Motor neuron (in vitro differentiated cells): Measurements from ENCODE around the gene GARIN3. TPM values are rescaled to one million over a fixed set of nuclear protein-coding genes. Genes with fewer than 3 reads are reported as not detected.
"Not testable (repeated sequence)": the region's sequence is repeated elsewhere in the genome, so short reads cannot be mapped to it uniquely, and the experiment has no call there.

Source experiments
- ATAC-seq, 8 experiments: fragments of 200-7000 bp; cut with Tn5 transposase; replicated peaks in 6 of 8; 2 replicates each; pipeline ENCODE4 v1.8.0; 2021; ENCODE audit warnings: mild to moderate bottlenecking in 8 of 8, moderate library complexity in 8 of 8
- H3K27ac ChIP-seq, 2 donors: fragments of 250-450 bp; sonication (Bioruptor Pico); 2 replicates each; pipeline ENCODE4 v1.9.0; 2021; ENCODE audit warnings: antibody characterized with exemption in 2 of 2, mild to moderate bottlenecking in 2 of 2, moderate library complexity in 1 of 2
- H3K4me1 ChIP-seq, 2 donors: fragments of 250-450 bp; sonication (Bioruptor Pico); replicated peaks in 1 of 2; 2 replicates each; pipeline ENCODE4 v1.6.1; 2021; ENCODE audit warnings: antibody characterized with exemption in 2 of 2, mild to moderate bottlenecking in 2 of 2, moderate library complexity in 1 of 2
- H3K4me3 ChIP-seq, 5 donors: fragments of 250-450 bp; sonication (Bioruptor Pico); 2 replicates each; pipeline ENCODE4 v1.9.0; 2021; ENCODE audit warnings: antibody characterized with exemption in 5 of 5, mild to moderate bottlenecking in 5 of 5, moderate library complexity in 4 of 5
- WGBS, 10 experiments: fragments of 450-650 bp; shearing (Covaris generic); methylation state at CpG; one replicate each; pipeline ENCODE4 v1.0.0; 2022; 5-methylcytosine and 5-hydroxymethylcytosine counted together
- in situ Hi-C, 9 experiments: fragments of 400-800 bp; cut with MboI; loops; one replicate each; pipeline ENCODE4 v1.15.0; 2021; ENCODE audit warnings: low sequenced_read_pairs in 9 of 9, low pct_unique_long_range_greater_than_20kb in 2 of 9; ENCODE audit not compliant: unreplicated experiment in 9 of 9
- total RNA-seq, 8 experiments: library from RNA; unstranded; fragments of 300-600 nt; gene quantifications; 2 replicates each; pipeline versions ENCODE4 v1.2.3 to v1.2.4, GENCODE V29; 2022

The GARIN3 gene
- total RNA-seq, 8 experiments from 2014 or later = 0.14 to 0.54 (median 0.31) TPM; not detected in 4

DNA sequence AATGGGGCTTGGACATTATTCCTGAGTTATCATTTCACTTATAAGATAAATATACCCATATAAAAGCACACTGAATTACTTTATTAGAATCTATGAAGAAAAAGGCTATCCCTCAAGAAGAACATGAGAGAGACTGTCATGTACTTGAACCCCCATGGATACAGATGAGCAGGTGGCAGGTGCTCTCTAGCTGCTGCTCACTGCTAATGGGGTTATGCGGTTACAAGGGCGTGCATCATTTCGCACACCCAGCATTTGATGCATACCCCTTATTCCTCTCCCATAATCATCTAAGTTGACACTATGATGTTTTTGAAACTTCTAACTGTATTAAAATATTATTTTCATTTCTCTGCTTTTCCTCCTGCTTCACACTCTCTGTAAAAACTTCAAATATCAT is 31.0 kb upstream of the GARIN3 start:
- 20 to 100% (median 86%) methylated on average over 1 to 3 of the region's 3 CpGs; no CpG with 5 or more reads in 1 of the 10 experiments for WGBS, 10 experiments
- Histone ChIP-seq H3K4me1 (no peaks in the 10 kb centered on the region), H3K4me3 (no peak overlapping the region), H3K27ac (no peak overlapping the region)
- in situ Hi-C loops = no loop called here
- no peak for ATAC-seq

DNA sequence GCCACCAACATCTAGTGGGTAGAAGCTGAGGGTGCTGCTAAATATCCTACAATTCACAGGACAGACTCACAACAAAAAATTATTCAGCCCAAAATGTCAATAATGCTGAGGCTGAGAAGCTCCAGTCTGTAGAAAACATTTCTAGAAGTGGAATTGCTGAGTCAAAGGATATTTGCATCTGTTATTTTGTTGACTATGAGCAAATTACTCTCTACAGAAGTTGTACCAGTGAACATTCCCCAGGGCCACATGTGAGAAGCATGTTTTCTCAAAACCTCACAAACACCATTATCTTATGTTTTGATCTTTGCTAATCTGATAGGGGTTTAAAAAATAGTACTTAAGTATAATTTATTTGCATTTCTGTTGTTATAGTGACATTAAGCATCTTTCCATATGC is 30.0 kb upstream of the GARIN3 start:
- ATAC-seq = peak in 3 of 8 experiments; percentile 16 to 70 (median 62)
- in situ Hi-C loops = no loop called here
- no peak overlapping the region for H3K4me3 ChIP-seq
- no peaks in the 10 kb centered on the region for H3K4me1 ChIP-seq
- no peak overlapping the region for H3K27ac ChIP-seq

DNA sequence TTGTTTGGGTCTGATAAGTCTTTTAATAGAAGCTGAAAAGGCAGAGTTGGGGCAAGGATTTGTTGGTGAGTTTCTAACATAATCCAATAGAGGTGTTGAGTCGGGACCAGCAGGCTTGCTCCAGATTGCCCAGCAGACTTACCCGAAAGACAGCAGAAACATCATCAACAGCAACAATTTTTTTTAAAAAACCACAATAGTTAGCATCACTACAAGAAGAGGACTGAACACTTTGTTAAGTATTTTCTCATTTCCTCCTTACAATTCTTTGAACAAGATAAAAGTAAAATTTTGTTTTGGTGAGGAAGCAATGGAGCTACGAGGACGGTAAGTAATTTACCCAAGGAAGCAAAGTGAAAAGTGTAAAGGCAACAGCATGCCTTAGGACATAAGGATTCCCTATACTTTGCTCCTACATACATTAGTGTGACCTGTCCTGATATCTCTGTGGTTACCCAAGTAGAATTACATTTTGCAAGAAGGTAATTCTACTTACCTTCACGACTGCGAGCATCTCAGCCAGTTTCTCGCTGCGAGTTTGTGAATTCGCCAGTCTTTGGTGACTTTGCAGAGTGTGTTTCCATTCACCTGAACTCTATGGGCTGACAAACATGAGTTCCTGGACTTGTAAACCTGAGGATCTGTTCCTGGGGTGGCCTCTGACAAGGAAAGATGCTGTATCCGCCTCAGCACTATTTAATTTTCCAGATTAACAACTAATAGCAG is 27.8 kb upstream of the GARIN3 start:
- in situ Hi-C loops = no loop called here
- Histone ChIP-seq H3K4me1 (no peaks in the 10 kb centered on the region), H3K4me3 (no peak overlapping the region), H3K27ac (no peak overlapping the region)
- ATAC-seq = no peak
- 26 to 97% (median 84%) methylated on average over 4 to 10 of the region's 10 CpGs; no CpG with 5 or more reads in 1 of the 10 experiments for WGBS, 10 experiments

DNA sequence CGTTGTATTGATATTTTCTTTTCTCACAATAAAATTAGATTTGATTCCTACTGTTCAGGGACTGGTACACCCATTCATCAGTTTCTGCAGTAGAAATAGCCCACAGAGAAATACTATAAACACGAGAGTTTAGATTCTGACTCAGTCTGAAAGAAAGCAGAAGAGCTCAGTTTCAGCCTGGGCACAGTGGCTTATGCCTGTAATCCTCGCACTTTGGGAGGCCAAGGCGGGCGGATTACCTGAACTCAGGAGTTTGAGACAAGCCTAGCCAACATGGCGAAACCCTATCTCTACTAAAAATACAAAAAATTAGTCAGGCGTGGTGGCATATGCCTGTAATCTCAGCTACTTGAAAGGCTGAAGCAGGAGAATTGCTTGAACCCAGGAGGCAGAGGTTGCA is 23.2 kb upstream of the GARIN3 start:
- in situ Hi-C loops = no loop called here
- no peak overlapping the region for H3K4me3 ChIP-seq
- 6 to 100% (median 80%) methylated on average over 1 to 7 of the region's 7 CpGs; no CpG with 5 or more reads in 1 of the 10 experiments for WGBS, 10 experiments
- ATAC-seq = no peak
- no peaks in the 10 kb centered on the region for H3K4me1 ChIP-seq
- no peak overlapping the region for H3K27ac ChIP-seq

DNA sequence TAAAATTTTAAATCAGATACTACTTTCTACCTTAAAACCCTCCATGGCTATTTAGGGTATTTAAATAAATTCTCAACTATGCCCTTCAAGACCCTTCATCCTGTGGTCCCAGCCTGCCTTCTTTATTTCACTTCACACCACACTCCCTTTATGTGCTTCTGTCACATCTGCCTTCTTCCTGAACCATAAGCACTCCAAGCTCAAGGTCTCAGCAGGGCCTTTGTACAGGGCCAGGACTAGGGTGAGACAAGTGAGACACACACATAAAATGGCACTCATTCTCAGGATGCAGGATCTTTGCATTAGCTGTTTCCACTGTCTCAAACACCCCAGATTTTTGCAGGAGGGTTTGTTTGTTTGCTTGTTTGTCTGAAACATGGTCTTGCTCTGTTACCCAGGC is 22.2 kb upstream of the GARIN3 start:
- Histone ChIP-seq H3K4me1 (no peaks in the 10 kb centered on the region), H3K4me3 (no peak overlapping the region), H3K27ac (no peak overlapping the region)
- in situ Hi-C loops = no loop called here
- ATAC-seq = no peak

DNA sequence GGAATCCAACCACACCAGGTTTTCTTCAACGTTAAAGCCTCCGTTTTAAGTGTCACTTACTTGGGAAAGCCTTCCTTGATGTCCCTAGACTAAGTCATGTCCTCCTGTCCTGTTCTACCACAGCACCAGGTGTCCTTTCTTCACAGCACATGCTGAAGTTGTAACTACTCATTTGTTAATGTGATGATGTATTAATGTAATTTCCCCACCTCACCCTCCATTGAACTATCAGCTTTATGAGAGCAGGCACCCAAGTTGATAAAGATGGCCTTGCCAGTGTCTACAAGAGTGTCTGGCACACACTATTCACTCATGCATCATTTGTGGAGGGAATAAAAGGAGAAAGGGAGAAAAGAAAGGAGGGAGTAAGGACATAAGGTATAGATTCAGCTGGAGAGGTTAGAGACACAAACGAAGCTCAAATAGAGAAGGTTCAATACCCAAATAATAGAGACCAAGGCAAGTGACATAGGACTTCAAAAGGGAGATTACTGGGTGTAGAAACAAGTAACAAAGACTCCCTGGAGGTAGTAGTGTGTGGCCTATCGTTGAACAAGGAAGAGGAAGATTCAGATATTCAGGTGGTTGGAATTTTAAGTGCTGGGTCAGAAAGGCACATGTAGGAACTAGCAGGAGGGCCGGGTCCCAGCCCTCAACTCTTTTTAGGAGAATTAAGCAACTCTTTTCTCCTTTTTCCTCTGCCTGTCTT is 21.1 kb upstream of the GARIN3 start:
- no peak overlapping the region for H3K27ac ChIP-seq
- H3K4me3 ChIP-seq = no peak overlapping the region
- in situ Hi-C loops = no loop called here
- no peaks in the 10 kb centered on the region for H3K4me1 ChIP-seq
- WGBS, 10 experiments = 0 to 69% (median 26%) methylated on average over 1 to 5 of the region's 5 CpGs
- no peak for ATAC-seq

DNA sequence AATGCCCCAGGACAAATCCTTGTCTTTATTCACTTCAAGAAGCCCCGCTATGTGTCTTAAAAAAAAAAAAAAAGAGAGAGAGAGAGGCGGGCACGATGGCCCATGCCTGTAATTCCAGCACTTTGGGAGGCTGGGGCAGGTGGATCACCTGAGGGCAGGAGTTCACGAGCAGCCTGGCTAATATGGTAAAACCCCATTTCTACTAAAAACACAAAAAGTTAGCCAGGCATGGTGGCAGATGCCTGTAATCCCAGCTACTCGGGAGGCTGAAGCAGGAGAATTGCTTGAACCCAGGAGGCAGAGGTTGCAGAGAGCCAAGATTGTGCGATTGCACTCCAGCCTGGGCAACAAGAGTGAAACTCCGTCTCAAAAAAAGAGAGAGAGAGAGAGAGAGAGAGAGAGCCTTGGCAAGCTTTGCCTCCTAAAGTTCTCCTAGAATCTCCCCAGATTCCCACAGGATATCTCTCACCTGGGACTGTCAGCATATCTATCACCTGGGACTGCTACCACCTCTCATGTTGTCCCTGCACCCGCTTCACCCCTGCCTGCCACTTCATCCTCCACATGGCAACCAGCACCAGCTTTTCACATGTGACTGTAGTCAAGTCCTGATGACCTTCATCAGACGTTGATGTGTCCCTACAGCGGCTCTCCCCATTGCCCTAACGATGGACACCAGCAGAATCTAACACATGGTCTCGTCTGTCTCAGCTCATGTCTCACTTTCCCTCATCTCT is 20.4 kb upstream of the GARIN3 start:
- 29 to 100% (median 60%) methylated on average over 1 to 8 of the region's 12 CpGs; no CpG with 5 or more reads in 1 of the 10 experiments for WGBS, 10 experiments
- in situ Hi-C loops = no loop called here
- H3K27ac ChIP-seq = no peak overlapping the region
- H3K4me3 ChIP-seq = no peak overlapping the region
- H3K4me1 ChIP-seq = no peaks in the 10 kb centered on the region
- no peak for ATAC-seq

DNA sequence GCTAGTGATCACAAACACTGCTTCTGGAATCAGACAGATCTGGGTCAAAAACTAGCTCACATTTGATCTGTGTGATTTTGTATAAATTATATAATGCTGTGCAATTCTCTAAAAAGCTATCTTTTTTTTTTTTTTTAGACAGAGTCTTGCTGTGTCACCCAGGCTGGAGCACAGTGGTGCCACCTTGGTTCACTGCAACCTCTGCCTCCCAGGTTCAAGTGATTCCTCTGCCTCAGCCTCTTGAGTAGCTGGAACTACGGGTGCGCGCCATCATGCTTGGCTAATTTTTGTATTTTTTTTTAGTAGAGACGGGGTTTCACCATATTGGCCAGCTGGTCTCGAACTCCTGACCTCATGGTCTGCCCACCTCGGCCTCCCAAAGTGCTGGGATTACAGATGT is 19.1 kb upstream of the GARIN3 start:
- H3K4me1 ChIP-seq, H3K4me3 ChIP-seq, ATAC-seq, H3K27ac ChIP-seq, in situ Hi-C loops: not testable (repeated sequence)
- 27 to 89% (median 60%) methylated on average over 1 to 6 of the region's 6 CpGs; no CpG with 5 or more reads in 3 of the 10 experiments for WGBS, 10 experiments

DNA sequence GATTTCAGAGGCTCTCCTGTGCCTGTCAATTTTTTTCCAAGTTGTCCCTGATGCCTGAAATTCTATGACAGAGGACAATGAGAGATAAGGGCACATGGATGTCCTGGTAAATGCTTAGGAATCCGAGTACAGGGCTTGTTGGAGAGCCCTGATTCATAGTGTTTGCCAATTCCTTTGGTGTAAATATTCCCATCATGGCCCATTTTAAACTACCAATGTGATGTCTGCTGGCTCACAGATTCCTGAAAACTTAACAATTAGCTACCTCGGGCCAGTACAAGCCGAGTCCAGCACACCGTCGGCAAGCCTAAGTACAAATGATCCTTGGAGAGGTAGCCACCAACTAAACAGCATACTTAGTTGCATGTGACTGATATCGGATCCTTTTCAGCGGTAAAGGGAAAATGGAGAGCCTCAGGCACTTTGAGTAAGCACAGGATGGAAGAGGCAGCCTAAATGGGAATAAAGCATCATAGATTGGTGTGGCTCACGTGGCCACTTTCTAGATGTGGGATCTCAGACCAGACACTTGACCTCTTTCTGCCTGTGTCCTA is 18.1 kb upstream of the GARIN3 start:
- no peak overlapping the region for H3K27ac ChIP-seq
- no peak for ATAC-seq
- 0 to 100% (median 44%) methylated on average over 1 to 8 of the region's 8 CpGs; no CpG with 5 or more reads in 1 of the 10 experiments for WGBS, 10 experiments
- in situ Hi-C loops = no loop called here
- H3K4me1 ChIP-seq = no peaks in the 10 kb centered on the region
- no peak overlapping the region for H3K4me3 ChIP-seq

DNA sequence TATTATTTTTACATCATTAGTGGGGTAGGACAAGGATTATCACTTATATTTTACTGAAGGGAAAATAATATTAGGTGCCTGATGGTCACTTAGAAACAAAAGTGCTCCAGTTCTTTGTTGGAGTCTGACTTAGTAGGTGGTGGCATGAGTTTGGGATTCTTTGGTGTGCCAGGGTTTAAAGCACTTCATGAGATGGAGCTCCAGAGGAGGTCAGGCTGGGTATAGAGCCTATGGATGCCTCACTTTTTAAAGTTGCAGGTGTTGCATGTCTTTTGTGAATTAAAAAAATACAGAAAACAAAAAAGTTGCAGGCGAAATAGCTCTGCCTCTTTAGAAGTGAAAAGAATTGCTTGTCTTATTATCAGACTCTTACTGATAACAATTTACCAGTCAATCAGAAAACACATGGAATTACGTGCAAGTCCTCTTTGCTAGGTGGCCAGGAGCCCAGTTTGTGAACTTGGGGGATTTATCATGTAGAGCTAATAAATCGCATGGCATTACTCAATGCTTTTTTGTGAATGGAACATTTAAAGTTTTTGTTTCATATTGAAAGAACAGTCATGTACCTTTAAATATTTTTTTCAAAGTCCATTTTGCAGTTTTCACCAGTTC is 16.2 kb upstream of the GARIN3 start:
- in situ Hi-C loops = no loop called here
- Histone ChIP-seq H3K27ac (no peak overlapping the region), H3K4me3 (no peak overlapping the region), H3K4me1 (no peaks in the 10 kb centered on the region)
- ATAC-seq = no peak
- 20 to 89% (median 59%) methylated on average over 1 to 3 of the region's 3 CpGs for WGBS, 10 experiments

DNA sequence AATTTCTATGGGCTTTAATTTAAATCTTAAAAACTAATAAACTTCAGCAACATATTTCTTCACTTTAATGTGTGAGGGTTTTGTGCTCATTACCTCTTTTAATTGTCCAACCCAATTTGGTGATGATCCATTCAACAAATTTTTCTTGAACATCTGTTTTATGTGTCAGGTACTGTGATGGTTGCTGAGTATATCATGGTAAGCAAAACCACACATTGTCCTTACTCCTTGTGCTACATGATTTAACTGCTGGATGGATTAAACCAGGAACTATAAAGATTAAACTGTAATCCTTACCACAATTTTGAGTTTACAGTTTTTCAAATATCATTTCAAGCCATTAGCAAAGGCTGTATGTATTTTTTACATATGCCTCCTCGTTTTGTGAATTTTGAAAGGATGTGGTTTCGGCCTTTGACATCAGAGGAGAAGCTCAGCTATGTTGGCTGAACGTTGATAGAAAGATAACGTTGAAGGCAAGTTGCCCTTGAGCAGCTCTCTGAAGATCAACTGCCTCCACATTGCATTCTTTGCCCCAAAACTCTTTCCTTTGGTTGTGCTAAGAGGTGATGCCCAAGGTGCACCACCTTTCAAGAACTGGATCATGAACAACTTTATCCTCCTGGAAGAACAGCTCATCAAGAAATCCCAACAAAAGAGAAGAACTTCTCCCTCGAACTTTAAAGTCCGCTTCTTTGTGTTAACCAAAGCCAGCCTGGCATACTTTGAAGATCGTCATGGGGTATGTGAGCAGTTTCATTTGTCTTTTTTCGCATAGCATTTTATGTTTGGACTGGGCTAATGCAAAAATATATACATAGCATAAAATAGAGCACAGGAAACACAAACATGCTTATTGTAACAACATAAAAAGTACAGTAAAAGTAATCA is 14.6 kb upstream of the GARIN3 start, which contains the start of gene ITK:
Gene ITK (plus strand): TSS at position 467 of the 891 bp plus-strand sequence. CDS start 138 bp downstream, at position 605.
- Histone ChIP-seq H3K4me1 (no peaks in the 10 kb centered on the region), H3K27ac (no peak within 1 kb of the TSS), H3K4me3 (no peak within 1 kb of the TSS)
- no peak for ATAC-seq
- WGBS, 10 experiments = 23 to 86% (median 69%) methylated on average over 2 to 8 of the region's 8 CpGs
- in situ Hi-C loops = no loop called here

DNA sequence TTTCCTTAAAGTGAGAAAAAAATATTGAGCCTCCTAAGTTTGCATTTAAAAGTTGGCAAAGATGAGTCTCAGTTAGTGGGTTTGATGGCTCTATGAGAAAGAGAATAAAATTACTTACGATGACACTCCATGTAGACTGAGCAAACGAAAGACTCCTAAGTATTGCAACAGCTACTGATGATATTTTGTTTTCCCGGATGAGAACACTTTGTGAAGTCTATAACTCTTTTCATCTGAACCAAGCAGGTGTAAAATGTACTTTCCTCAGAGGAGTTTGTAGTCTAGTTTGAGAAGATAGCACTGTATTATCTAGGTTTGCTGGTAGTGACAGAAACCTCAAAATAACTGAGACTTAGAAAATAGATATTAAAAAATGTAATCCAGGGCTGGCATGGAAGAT is 12.9 kb upstream of the GARIN3 start:
- Histone ChIP-seq H3K27ac (no peak overlapping the region), H3K4me3 (no peak overlapping the region), H3K4me1 (no peaks in the 10 kb centered on the region)
- in situ Hi-C loops = no loop called here
- 8 to 96% (median 64%) methylated on average over 2 to 3 of the region's 3 CpGs; no CpG with 5 or more reads in 1 of the 10 experiments for WGBS, 10 experiments
- no peak for ATAC-seq
